Mesendoderm (in vitro differentiated cells): ENCODE measurements around the gene ERN1. TPM values are rescaled to one million over a fixed set of nuclear protein-coding genes. Genes with fewer than 3 reads are reported as not detected.
"Not testable (repeated sequence)": the region's sequence is repeated elsewhere in the genome, so short reads cannot be mapped to it uniquely, and the experiment has no call there.

Source experiments
- DNase-seq: peaks from one replicate; pipeline ENCODE4 v3.0.0; 2013
- H2AK5ac ChIP-seq: 2 replicates; pipeline ENCODE4 v1.6.1; 2013; ENCODE audit warnings: low read length, inconsistent platforms
- H2BK120ac ChIP-seq: 2 replicates; pipeline ENCODE4 v1.6.1; 2013; ENCODE audit warnings: low read depth, mild to moderate bottlenecking, low read length, moderate library complexity, mixed read lengths
- H2BK15ac ChIP-seq: replicated peaks from 2 replicates; pipeline ENCODE4 v1.6.1; 2013; ENCODE audit warnings: low read depth, mild to moderate bottlenecking, moderate library complexity
- H2BK5ac ChIP-seq: 2 replicates; pipeline ENCODE4 v1.6.1; 2013; ENCODE audit warnings: low read length, inconsistent platforms
- H3K18ac ChIP-seq: 2 replicates; pipeline ENCODE4 v1.6.1; 2013; ENCODE audit warnings: mild to moderate bottlenecking, low read length, mixed read lengths
- H3K23ac ChIP-seq: one replicate; pipeline ENCODE4 v1.6.1; 2013; ENCODE audit warnings: low read length
- H3K27ac ChIP-seq: 2 replicates; pipeline ENCODE4 v1.5.1; 2013; ENCODE audit warnings: low read depth, mild to moderate bottlenecking, inconsistent platforms, low read length, moderate library complexity
- H3K27me3 ChIP-seq: 2 replicates; pipeline ENCODE4 v1.6.1; 2013; ENCODE audit warnings: low read length, control low read depth, mild to moderate bottlenecking, inconsistent platforms; ENCODE audit not compliant: insufficient read depth, poor library complexity
- H3K36me3 ChIP-seq: 2 replicates; pipeline ENCODE4 v1.6.1; 2013; ENCODE audit warnings: low read length, inconsistent platforms; ENCODE audit not compliant: control insufficient read depth, insufficient read depth
- H3K4ac ChIP-seq: one replicate; pipeline ENCODE4 v1.6.1; 2013; ENCODE audit warnings: low read depth, mild to moderate bottlenecking, low read length, moderate library complexity
- H3K4me1 ChIP-seq: 2 replicates; pipeline ENCODE4 v1.6.1; 2013; ENCODE audit warnings: low read depth, low read length, inconsistent platforms; ENCODE audit not compliant: control insufficient read depth
- H3K4me2 ChIP-seq: 2 replicates; pipeline ENCODE4 v1.6.1; 2013; ENCODE audit warnings: low read length
- H3K4me3 ChIP-seq: 2 replicates; pipeline ENCODE4 v1.5.1; 2013; ENCODE audit warnings: mild to moderate bottlenecking, low read length
- H3K56ac ChIP-seq: one replicate; pipeline ENCODE4 v1.6.1; 2013; ENCODE audit warnings: low read length
- H3K79me1 ChIP-seq: 2 replicates; pipeline ENCODE4 v1.6.1; 2013; ENCODE audit warnings: low read length, inconsistent platforms
- H3K79me2 ChIP-seq: 2 replicates; pipeline ENCODE4 v1.6.1; 2013; ENCODE audit warnings: mild to moderate bottlenecking, low read length; ENCODE audit not compliant: control insufficient read depth, insufficient read depth
- H3K9ac ChIP-seq: 2 replicates; pipeline ENCODE4 v1.6.1; 2013; ENCODE audit warnings: low read length, inconsistent platforms
- H4K5ac ChIP-seq: one replicate; pipeline ENCODE4 v1.6.1; 2013; ENCODE audit warnings: low read length
- H4K8ac ChIP-seq: one replicate; pipeline ENCODE4 v1.6.1; 2013; ENCODE audit warnings: low read depth, mild to moderate bottlenecking, control low read depth, low read length, moderate library complexity
- WGBS: extraction: QIAGEN DNeasy Blood & Tissue Kit; methylation state at CpG from one replicate; pipeline ENCODE4 v1.1.7; 2013; ENCODE audit warnings: low lambda C conversion rate, missing lambda C conversion rate; ENCODE audit not compliant: insufficient coverage; ENCODE audit errors: extremely low coverage; 5-methylcytosine and 5-hydroxymethylcytosine counted together
- polyA plus RNA-seq, 2 experiments: library from polyadenylated mRNA; stranded (reverse); fragments of 200-250 nt; gene quantifications; one replicate each; pipeline ENCODE4 v1.2.3, GENCODE V29; 2013

Gene ERN1
- 3.3 TPM for polyA plus RNA-seq (2013, experiment 1 of 2)
- polyA plus RNA-seq (2013, experiment 2 of 2): 2.9 TPM

DNA sequence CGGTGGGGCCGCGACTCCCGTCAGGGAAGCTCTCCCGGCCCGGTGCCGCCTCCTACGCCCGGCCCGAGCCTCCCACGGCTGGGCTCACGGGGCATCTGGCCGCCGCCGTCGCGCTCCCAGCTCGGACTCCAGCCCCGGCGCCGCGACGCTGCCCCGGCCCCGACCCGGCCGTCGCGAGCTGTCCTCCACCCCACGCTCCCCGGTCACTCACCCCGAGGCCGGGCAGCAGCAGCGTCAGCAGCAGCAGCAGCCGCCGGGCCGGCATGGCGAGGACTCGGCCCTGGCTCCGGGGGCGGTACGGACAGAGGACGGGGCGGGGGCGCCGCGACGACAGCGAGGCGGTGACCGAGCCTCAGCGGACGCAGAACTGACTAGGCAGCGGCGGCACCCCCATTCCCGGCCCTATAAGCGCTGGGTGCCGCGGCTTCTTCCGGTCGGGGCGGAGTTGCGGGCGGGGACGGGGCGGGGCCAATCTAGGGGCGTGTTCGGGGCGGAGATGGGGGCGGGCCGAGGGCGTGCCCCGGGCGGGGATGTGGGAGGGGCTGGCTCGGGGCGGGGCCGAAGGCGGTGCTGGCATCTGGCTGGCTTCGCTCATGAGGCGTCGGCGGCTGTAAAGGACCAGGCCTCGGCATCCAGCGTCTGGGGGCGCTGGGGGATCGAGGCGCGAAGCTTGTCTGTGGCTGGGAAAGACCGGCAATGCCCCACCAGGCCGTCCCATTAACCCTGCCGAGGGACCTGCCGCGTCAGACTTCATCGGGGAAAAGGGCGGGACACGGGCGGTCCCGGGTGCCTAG is at the start of gene ERN1:
TSS of gene ERN1 (minus strand) at position 380 of the 794 bp plus-strand sequence. CDS start at position 265, 115 bp downstream.
- Histone ChIP-seq H2BK15ac (no peak within 1 kb of the TSS), H3K36me3 (no peaks in the 10 kb centered on the region), H3K27me3 (no peaks in the 10 kb centered on the region), H3K4me1 (peaks cover 7% of the 10 kb centered on the region), H3K79me2 (no peaks in the 10 kb centered on the region), H3K4me2 (peak within 1 kb of the TSS; percentile 67), H2BK120ac (no peak within 1 kb of the TSS), H3K56ac (peak within 1 kb of the TSS; percentile 89), H3K79me1 (no peaks in the 10 kb centered on the region), H3K27ac (peak within 1 kb of the TSS; percentile 70), H4K8ac (no peak within 1 kb of the TSS), H3K4ac (no peak within 1 kb of the TSS), H3K9ac (peak within 1 kb of the TSS; percentile 82), H2AK5ac (no peak within 1 kb of the TSS), H2BK5ac (peak within 1 kb of the TSS; percentile 54), H3K18ac (no peak within 1 kb of the TSS), H3K23ac (peak within 1 kb of the TSS; percentile 57), H3K4me3 (peak within 1 kb of the TSS; percentile 70), H4K5ac (no peak within 1 kb of the TSS)
- peak; percentile 92 for DNase-seq
- WGBS: no CpG with 5 or more reads among the region's 98 CpGs

DNA sequence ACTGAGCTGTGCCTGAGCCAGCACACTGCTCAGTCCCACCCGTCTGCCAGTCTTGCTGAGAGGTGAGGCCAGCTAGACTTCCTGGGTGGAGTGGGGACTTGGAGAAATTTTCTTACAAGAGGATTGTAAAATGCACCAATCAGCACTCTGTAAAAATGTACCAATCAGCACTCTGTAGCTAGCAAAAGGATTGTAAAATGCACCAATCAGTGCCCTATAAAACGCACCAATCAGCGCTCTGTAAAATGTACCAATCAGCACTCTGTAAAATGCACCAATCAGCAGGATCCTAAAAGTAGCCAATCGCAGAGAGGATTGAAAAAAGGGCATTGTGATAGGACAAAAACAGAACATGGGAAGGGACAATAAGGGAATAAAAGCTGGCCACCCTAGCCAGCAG is 49.1 kb upstream of the ERN1 start:
- H2BK15ac ChIP-seq, H4K8ac ChIP-seq, H3K79me2 ChIP-seq, DNase-seq, H3K56ac ChIP-seq, H2BK5ac ChIP-seq, H3K9ac ChIP-seq, H3K27ac ChIP-seq, H3K23ac ChIP-seq, H3K4me1 ChIP-seq, H3K4me2 ChIP-seq, H3K27me3 ChIP-seq, H2AK5ac ChIP-seq, H4K5ac ChIP-seq, H3K4me3 ChIP-seq, H3K79me1 ChIP-seq, H2BK120ac ChIP-seq, H3K18ac ChIP-seq, H3K36me3 ChIP-seq, H3K4ac ChIP-seq: not testable (repeated sequence)
- no CpG with 5 or more reads among the region's 4 CpGs for WGBS

DNA sequence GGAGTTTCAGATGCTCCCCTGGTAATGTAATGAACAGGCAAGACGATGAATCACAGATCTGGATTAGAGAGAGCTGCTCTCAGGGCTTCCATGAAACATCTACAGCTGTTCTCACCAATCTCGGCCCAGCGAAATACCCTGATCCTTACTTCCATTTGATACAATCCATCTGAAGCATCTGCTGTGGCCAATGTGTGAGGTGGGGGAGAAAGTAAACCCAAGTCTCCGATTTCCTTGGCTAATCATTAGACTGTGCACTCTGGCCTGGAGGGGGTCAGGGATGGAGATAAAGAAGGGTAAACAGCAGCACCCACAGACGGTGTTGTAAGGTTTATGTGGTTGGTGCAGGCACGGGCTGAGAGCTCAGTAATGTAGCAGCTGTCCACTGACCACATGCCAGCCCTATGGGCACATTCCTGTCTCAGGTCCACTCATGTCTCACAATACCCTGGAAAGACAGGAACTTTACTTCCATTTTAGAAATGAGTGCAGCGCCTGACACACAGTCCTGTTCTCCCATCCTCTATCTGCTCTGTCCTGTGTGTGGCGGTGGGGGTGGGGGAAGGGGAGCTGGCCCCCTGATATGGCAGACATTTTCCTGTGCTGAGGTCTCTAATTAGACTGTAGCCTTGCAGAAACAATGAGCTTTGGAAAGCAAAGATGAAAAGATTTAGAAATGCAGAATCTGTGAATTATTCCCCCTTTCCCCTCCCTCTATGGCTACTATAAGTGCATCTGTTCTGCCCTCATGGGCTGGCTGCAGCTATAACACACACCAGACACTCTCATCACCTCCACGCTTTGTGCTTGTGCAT is 48.3 kb upstream of the ERN1 start:
- DNase-seq: no peak
- no peak overlapping the region for H3K18ac ChIP-seq
- no peaks in the 10 kb centered on the region for H3K4me1 ChIP-seq
- no peak overlapping the region for H3K4me3 ChIP-seq
- no peak overlapping the region for H3K4ac ChIP-seq
- no peaks in the 10 kb centered on the region for H3K79me1 ChIP-seq
- H2AK5ac ChIP-seq: no peak overlapping the region
- no peak overlapping the region for H2BK15ac ChIP-seq
- no peak overlapping the region for H2BK5ac ChIP-seq
- H3K9ac ChIP-seq: no peak overlapping the region
- no peak overlapping the region for H2BK120ac ChIP-seq
- H4K5ac ChIP-seq: no peak overlapping the region
- H3K56ac ChIP-seq: no peak overlapping the region
- no peak overlapping the region for H3K27ac ChIP-seq
- WGBS: no CpG with 5 or more reads among the region's 9 CpGs
- no peaks in the 10 kb centered on the region for H3K79me2 ChIP-seq
- no peak overlapping the region for H3K4me2 ChIP-seq
- no peak overlapping the region for H4K8ac ChIP-seq
- no peaks in the 10 kb centered on the region for H3K36me3 ChIP-seq
- no peaks in the 10 kb centered on the region for H3K27me3 ChIP-seq
- H3K23ac ChIP-seq: no peak overlapping the region

DNA sequence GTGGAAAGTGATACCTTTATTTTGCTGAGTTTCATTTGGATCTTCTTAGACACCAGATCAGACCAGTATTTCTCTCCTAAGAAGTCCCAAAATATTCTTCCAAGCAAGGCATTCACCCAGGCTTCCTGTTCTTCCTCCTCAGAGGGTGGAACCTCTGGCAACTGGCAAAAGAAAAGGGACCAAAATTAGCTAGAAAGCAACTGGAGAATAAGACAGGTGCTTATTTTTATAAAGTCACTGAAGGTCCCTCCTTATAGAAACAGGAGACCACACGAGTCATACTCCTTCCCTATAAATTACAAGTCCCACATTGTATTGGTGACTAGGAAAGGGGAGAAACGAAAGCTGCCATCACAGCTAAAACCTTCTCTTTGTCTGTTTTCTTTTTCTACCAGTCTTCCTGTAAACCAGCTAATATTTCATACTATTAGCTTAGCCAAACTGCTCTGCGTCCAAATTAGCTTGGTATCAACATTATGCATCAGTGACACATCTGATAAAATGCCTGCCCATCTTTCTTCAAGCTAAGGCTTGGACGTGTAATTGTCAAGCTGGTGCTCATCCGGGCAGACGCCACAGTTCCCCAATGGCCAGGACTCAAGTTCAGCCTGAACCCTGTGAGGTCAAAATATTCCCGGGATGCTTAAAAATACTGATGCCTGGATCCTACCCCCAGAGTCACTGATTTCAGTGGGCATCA is 47.5 kb upstream of the ERN1 start:
- Histone ChIP-seq H3K56ac (no peak overlapping the region), H2BK15ac (no peak overlapping the region), H3K36me3 (no peaks in the 10 kb centered on the region), H3K27ac (no peak overlapping the region), H3K4me1 (no peaks in the 10 kb centered on the region), H2BK120ac (no peak overlapping the region), H3K9ac (no peak overlapping the region), H3K23ac (no peak overlapping the region), H2AK5ac (no peak overlapping the region), H3K18ac (no peak overlapping the region), H4K8ac (no peak overlapping the region), H3K4me3 (no peak overlapping the region), H2BK5ac (no peak overlapping the region), H3K79me2 (no peaks in the 10 kb centered on the region), H4K5ac (no peak overlapping the region), H3K27me3 (no peaks in the 10 kb centered on the region), H3K4me2 (no peak overlapping the region), H3K79me1 (no peaks in the 10 kb centered on the region), H3K4ac (no peak overlapping the region)
- DNase-seq: no peak
- no CpG with 5 or more reads among the region's 7 CpGs for WGBS

DNA sequence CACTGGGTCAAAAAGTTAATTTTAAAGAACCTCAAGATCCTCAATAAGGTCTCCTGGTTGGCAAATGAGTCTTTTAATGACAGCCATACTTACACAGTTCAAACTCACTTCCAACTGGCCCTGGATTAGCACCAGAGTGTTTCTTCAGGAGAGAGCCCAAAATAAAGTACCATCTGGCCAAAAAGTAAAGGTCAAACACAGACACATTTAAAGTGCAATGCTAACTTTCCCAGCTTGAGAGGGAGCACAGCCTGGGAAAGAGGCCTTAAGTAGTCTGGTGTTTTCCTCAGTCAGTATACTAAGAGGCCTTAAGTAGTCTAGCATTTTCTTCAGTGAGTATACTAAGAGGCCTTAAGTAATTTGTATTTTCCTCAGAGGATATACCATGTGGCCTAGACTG is 46.6 kb upstream of the ERN1 start:
- Histone ChIP-seq H2BK15ac (no peak overlapping the region), H4K5ac (no peak overlapping the region), H4K8ac (no peak overlapping the region), H3K9ac (no peak overlapping the region), H2BK5ac (no peak overlapping the region), H2AK5ac (no peak overlapping the region), H3K79me1 (no peaks in the 10 kb centered on the region), H3K18ac (no peak overlapping the region), H3K27me3 (no peaks in the 10 kb centered on the region), H3K36me3 (no peaks in the 10 kb centered on the region), H3K23ac (no peak overlapping the region), H2BK120ac (no peak overlapping the region), H3K27ac (no peak overlapping the region), H3K79me2 (no peaks in the 10 kb centered on the region), H3K4me3 (no peak overlapping the region), H3K56ac (no peak overlapping the region), H3K4ac (no peak overlapping the region), H3K4me1 (no peaks in the 10 kb centered on the region), H3K4me2 (no peak overlapping the region)
- no peak for DNase-seq
